ENCODE data around the gene EDEM1. TPM values are rescaled to one million over a fixed set of nuclear protein-coding genes. Genes with fewer than 3 reads are reported as not detected.

EDEM1 gene
- total and polyA plus RNA-seq, 9 donors: 11.5 to 43.4 (median 27.2) TPM

GRCh38 chr3:5186089-5186857 lies 1.2 kb upstream of the EDEM1 start:
- intact Hi-C loops (cut with DNase I): loop anchor here in 2 of 4 donors (5.0 kb wide), 1 partner anchor 64 kb away; the partner anchor contains the start of gene ARL8B (in 2 of the 2)
- WGBS, 3 donors: 61 to 64% (median 64%) methylated on average over 6 of the region's 6 CpGs
- TF ChIP-seq POLR2A (IDR thresholded peaks at IDR 0.05) (no peak), EP300 (IDR thresholded peaks at IDR 0.05) (no peak), CTCF (IDR thresholded peaks at IDR 0.05) (no peak)
- Histone ChIP-seq H3K4me3 (peak overlapping the region; percentile 50), H3K9me3 (no peaks in the 10 kb centered on the region), H3K27ac (peak overlapping the region in 1 of 2 donors; percentile 65), H3K27me3 (no peaks in the 10 kb centered on the region), H3K4me1 (ENCODE audit: insufficient read depth) (peaks cover 6% of the 10 kb centered on the region), H3K36me3 (no peaks in the 10 kb centered on the region)
- no peak for DNase-seq

GRCh38 chr3:5186858-5187155 lies 700 bp upstream of the EDEM1 start:
- intact Hi-C loops (cut with DNase I): loop anchor here in 2 of 4 donors (5.0 kb wide), 1 partner anchor 65 kb away; the partner anchor contains the start of gene ARL8B (in 2 of the 2)
- no peaks in the 10 kb centered on the region for H3K27me3 ChIP-seq
- peak overlapping the region; percentile 10 to 65 for H3K27ac ChIP-seq
- DNase-seq: no peak
- WGBS, 3 donors: 0 to 3% (median 1%) methylated on average over 8 of the region's 8 CpGs
- no peaks in the 10 kb centered on the region for H3K9me3 ChIP-seq
- no peaks in the 10 kb centered on the region for H3K36me3 ChIP-seq
- TF ChIP-seq EP300 (IDR thresholded peaks at IDR 0.05) (no peak), POLR2A (IDR thresholded peaks at IDR 0.05) (no peak), CTCF (IDR thresholded peaks at IDR 0.05) (no peak)
- peak overlapping the region; percentile 50 for H3K4me3 ChIP-seq
- H3K4me1 ChIP-seq (ENCODE audit: insufficient read depth): peaks cover 6% of the 10 kb centered on the region

- Histone ChIP-seq H3K4me3 (peak overlapping the region; percentile 98), H3K36me3 (no peaks in the 10 kb centered on the region), H3K27ac (peak overlapping the region; percentile 67 to 92), H3K4me1 (ENCODE audit: insufficient read depth) (peaks cover 6% of the 10 kb centered on the region), H3K9me3 (no peaks in the 10 kb centered on the region), H3K27me3 (no peaks in the 10 kb centered on the region)
- WGBS, 3 donors: 0 to 1% (median 0%) methylated on average over 31 to 66 of the region's 66 CpGs
- intact Hi-C loops (cut with DNase I): loop anchor here in 2 of 4 donors (5.0 kb wide), 1 partner anchor 66 kb away; the partner anchor contains the start of gene ARL8B (in 2 of the 2)
- TF ChIP-seq POLR2A (IDR thresholded peaks at IDR 0.05) (no peak), CTCF (IDR thresholded peaks at IDR 0.05) (no peak), EP300 (IDR thresholded peaks at IDR 0.05) (no peak)
- peak in 4 of 5 donors; percentile 42 to 71 (median 64) for DNase-seq
Observed at GRCh38 chr3:5187920-5188418, 462 bp downstream of the EDEM1 start.

- TF ChIP-seq CTCF (IDR thresholded peaks at IDR 0.05) (no peak), EP300 (IDR thresholded peaks at IDR 0.05) (no peak), POLR2A (IDR thresholded peaks at IDR 0.05) (no peak)
- Histone ChIP-seq H3K4me1 (ENCODE audit: insufficient read depth) (peaks cover 6% of the 10 kb centered on the region), H3K4me3 (peak overlapping the region; percentile 98), H3K27ac (peak overlapping the region; percentile 67 to 92), H3K36me3 (no peaks in the 10 kb centered on the region), H3K9me3 (no peaks in the 10 kb centered on the region), H3K27me3 (no peaks in the 10 kb centered on the region)
- WGBS, 3 donors: 5 to 9% (median 6%) methylated on average over 18 to 26 of the region's 26 CpGs
- DNase-seq: peak in 1 of 5 donors; percentile 30
- intact Hi-C loops (cut with DNase I): loop anchor here in 2 of 4 donors (5.0 kb wide), 1 partner anchor 66 kb away; the partner anchor contains the start of gene ARL8B (in 2 of the 2)
Observed at GRCh38 chr3:5188419-5189221, 1.1 kb downstream of the EDEM1 start.

Data from ovary (tissue), 9 donors.